Esophagus squamous epithelium (tissue), 5 donors: ENCODE results near the gene CELA3B. TPM values are rescaled to one million over a fixed set of nuclear protein-coding genes. Genes with fewer than 3 reads are reported as not detected.

Experiments
- DNase-seq: peaks from one replicate; lab custom pipeline; 2025; lab: John Stamatoyannopoulos, UW
- H3K27ac ChIP-seq, 4 donors: fragments of 200-600 bp; sonication (generic); one replicate each; pipeline ENCODE4 v1.5.1; 2016 to 2019; ENCODE audit warnings: mild to moderate bottlenecking in 1 of 4
- H3K27me3 ChIP-seq, 4 donors: fragments of 200-600 bp; sonication (generic); 1 replicate in 3 of 4; 2 replicates in 1 of 4; pipeline versions ENCODE4 v1.5.1 to v1.6.0; 2017 to 2021; ENCODE audit warnings: antibody characterized with exemption in 1 of 4
- H3K36me3 ChIP-seq, 3 donors: fragments of 200-600 bp; sonication (generic); one replicate each; pipeline ENCODE4 v1.5.1; 2016 to 2019
- H3K4me1 ChIP-seq, 3 donors: fragments of 200-600 bp; sonication (generic); one replicate each; pipeline ENCODE4 v1.5.1; 2017 to 2019
- H3K4me3 ChIP-seq, 4 donors: fragments of 200-600 bp; sonication (generic); 1 replicate in 3 of 4; 2 replicates in 1 of 4; pipeline ENCODE4 v1.5.1; 2016 to 2019; ENCODE audit warnings: mild to moderate bottlenecking in 2 of 4, moderate library complexity in 1 of 4
- H3K9me3 ChIP-seq, 3 donors: fragments of 200-600 bp; sonication (generic); one replicate each; pipeline ENCODE4 v1.5.1; 2016 to 2019
- CTCF ChIP-seq, 6 experiments: fragments of 450-650 bp in 4 of 6; fragments of 200-600 bp in 2 of 6; sonication (generic) in 2 of 6; IDR thresholded peaks; one replicate each; pipeline ENCODE4 v1.5.1; 2016 to 2019; ENCODE audit warnings: antibody characterized with exemption in 6 of 6, mild to moderate bottlenecking in 4 of 6, moderate library complexity in 4 of 6
- POLR2A ChIP-seq, 4 donors: fragments of 450-650 bp; IDR thresholded peaks; one replicate each; pipeline ENCODE4 v1.6.1; 2017; ENCODE audit warnings: antibody characterized with exemption in 4 of 4, mild to moderate bottlenecking in 4 of 4, moderate library complexity in 3 of 4
- WGBS, 2 donors: methylation state at CpG; one replicate each; pipeline ENCODE4 v1.1.5; 2018; 5-methylcytosine and 5-hydroxymethylcytosine counted together
- intact Hi-C: fragments of 100-400 bp; cut with DNase I; formaldehyde crosslinking; loops from one replicate; pipeline ENCODE4 v1.15.0; 2022
- total RNA-seq, 4 donors: library from RNA; depleted of rRNA; stranded (reverse); fragments of >200 nt; gene quantifications; one replicate each; pipeline ENCODE4 v1.1.0, GENCODE V29; 2016
- donor health status: DM: yes; HTN: yes; CAD: no.

The CELA3B gene
- total RNA-seq, 4 donors from 2014 or later = not detected

GRCh38 chr1:21935891-21936365, 40.9 kb upstream of the CELA3B start:
- TF ChIP-seq CTCF (IDR thresholded peaks at IDR 0.05) (no peak), POLR2A (IDR thresholded peaks at IDR 0.05) (no peak)
- H3K27ac ChIP-seq = peak overlapping the region; percentile 88 to 97 (median 92)
- no peaks in the 10 kb centered on the region for H3K27me3 ChIP-seq
- intact Hi-C loops = no loop called here
- 20 to 22% methylated on average over 2 to 7 of the region's 8 CpGs for WGBS, 2 donors
- H3K4me3 ChIP-seq = peak overlapping the region; percentile 58 to 83 (median 71)
- peaks cover 58 to 95% (median 78%) of the 10 kb centered on the region in 3 donors for H3K4me1 ChIP-seq
- no peaks in the 10 kb centered on the region for H3K9me3 ChIP-seq
- no peak for DNase-seq
- H3K36me3 ChIP-seq = no peaks in the 10 kb centered on the region

- WGBS, 2 donors = 4% methylated on average over 15 of the region's 34 CpGs; no CpG with 5 or more reads in 1 of the 2 donors
- DNase-seq = no peak
- Histone ChIP-seq H3K27ac (peak overlapping the region; percentile 88 to 97 (median 92)), H3K27me3 (no peaks in the 10 kb centered on the region), H3K4me3 (peak overlapping the region; percentile 58 to 83 (median 71)), H3K4me1 (peaks cover 53 to 95% (median 75%) of the 10 kb centered on the region in 3 donors), H3K36me3 (no peaks in the 10 kb centered on the region), H3K9me3 (no peaks in the 10 kb centered on the region)
- intact Hi-C loops = no loop called here
- TF ChIP-seq POLR2A (IDR thresholded peaks at IDR 0.05) = no peak
- no peak for TF ChIP-seq CTCF (IDR thresholded peaks at IDR 0.05)
Measured at GRCh38 chr1:21936366-21937031, 40.3 kb upstream of the CELA3B start.

GRCh38 chr1:21937034-21937371, 39.8 kb upstream of the CELA3B start, which contains the start of gene HSPG2:
TSS of gene HSPG2 (minus strand) at chr1:21937310. CDS start at chr1:21937217, 93 bp downstream.
- Histone ChIP-seq H3K27ac (peak within 1 kb of the TSS; percentile 88 to 97 (median 92)), H3K4me1 (peaks cover 48 to 95% (median 71%) of the 10 kb centered on the region in 3 donors), H3K4me3 (peak within 1 kb of the TSS; percentile 58 to 83 (median 71)), H3K36me3 (no peaks in the 10 kb centered on the region), H3K9me3 (no peaks in the 10 kb centered on the region), H3K27me3 (no peaks in the 10 kb centered on the region)
- DNase-seq = no peak
- TF ChIP-seq POLR2A (IDR thresholded peaks at IDR 0.05) = no peak
- no peak for TF ChIP-seq CTCF (IDR thresholded peaks at IDR 0.05)
- intact Hi-C loops = no loop called here
- WGBS, 2 donors = no CpG with 5 or more reads among the region's 52 CpGs

GRCh38 chr1:21937372-21938121, 39.3 kb upstream of the CELA3B start:
- intact Hi-C loops = no loop called here
- WGBS, 2 donors = 26 to 55% methylated on average over 8 to 21 of the region's 69 CpGs
- Histone ChIP-seq H3K4me1 (peaks cover 44 to 95% (median 70%) of the 10 kb centered on the region in 3 donors), H3K4me3 (peak overlapping the region; percentile 40 to 83 (median 71)), H3K27me3 (no peaks in the 10 kb centered on the region), H3K9me3 (no peaks in the 10 kb centered on the region), H3K36me3 (no peaks in the 10 kb centered on the region), H3K27ac (peak overlapping the region; percentile 87 to 97 (median 92))
- TF ChIP-seq CTCF (IDR thresholded peaks at IDR 0.05) (peak in 1 of 6 experiments; percentile 7), POLR2A (IDR thresholded peaks at IDR 0.05) (peak in 2 of 4 donors; percentile 13 to 44)
- DNase-seq = no peak
